Measurements from ENCODE around the gene REM2. TPM values are rescaled to one million over a fixed set of nuclear protein-coding genes. Genes with fewer than 3 reads are reported as not detected.

The REM2 gene
- total RNA-seq, 1 experiment from 2014 or later = 1.2 TPM

DNA sequence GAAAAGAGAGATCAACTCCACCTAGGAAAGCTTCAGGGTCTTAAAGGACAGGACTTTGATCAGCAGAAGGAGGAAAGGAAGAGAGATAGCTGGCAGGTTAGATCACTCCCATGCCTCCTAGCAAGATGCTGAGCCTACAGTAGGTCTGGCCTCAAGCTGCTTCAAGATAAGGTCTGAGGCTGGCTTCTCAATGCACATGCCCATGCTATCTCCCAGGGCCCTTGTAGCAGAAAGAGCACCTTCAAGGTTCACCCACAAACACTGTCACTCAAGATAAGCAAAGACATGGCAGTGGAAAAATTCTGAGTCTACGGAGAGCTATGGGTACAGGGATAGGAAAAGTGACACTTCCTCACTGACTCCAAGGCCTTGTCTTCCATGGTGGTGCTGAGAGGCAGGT is 14.3 kb downstream of the REM2 start:
- H3K27me3 Mint-ChIP-seq (ENCODE audit: low read depth) = peaks cover 45% of the 10 kb centered on the region
- TF ChIP-seq, protein P1, sequence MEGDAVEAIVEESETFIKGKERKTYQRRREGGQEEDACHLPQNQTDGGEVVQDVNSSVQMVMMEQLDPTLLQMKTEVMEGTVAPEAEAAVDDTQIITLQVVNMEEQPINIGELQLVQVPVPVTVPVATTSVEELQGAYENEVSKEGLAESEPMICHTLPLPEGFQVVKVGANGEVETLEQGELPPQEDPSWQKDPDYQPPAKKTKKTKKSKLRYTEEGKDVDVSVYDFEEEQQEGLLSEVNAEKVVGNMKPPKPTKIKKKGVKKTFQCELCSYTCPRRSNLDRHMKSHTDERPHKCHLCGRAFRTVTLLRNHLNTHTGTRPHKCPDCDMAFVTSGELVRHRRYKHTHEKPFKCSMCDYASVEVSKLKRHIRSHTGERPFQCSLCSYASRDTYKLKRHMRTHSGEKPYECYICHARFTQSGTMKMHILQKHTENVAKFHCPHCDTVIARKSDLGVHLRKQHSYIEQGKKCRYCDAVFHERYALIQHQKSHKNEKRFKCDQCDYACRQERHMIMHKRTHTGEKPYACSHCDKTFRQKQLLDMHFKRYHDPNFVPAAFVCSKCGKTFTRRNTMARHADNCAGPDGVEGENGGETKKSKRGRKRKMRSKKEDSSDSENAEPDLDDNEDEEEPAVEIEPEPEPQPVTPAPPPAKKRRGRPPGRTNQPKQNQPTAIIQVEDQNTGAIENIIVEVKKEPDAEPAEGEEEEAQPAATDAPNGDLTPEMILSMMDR (conservative IDR thresholded peaks at IDR 0.05) = no peak
- Histone ChIP-seq H3K4ac (ENCODE audit: low read depth, low read length) (no peak overlapping the region), H3K14ac (ENCODE audit: insufficient read depth, low read length) (no peak overlapping the region), H4K91ac (ENCODE audit: insufficient read length, low read depth, low read length) (no peak overlapping the region), H3K27ac (ENCODE audit: insufficient read length, low read depth, low read length) (no peak overlapping the region), H3K4me1 (ENCODE audit: insufficient read depth, low read length) (no peaks in the 10 kb centered on the region), H4K8ac (replicated peaks; ENCODE audit: insufficient read length, low read depth, low read length) (no peak overlapping the region), H3K9ac (ENCODE audit: extremely low read depth, insufficient read length, low read length) (no peak overlapping the region), H3K23ac (ENCODE audit: insufficient read length, low read depth, low read length) (no peak overlapping the region), H3K23me2 (ENCODE audit: insufficient read length, low read depth, low read length, poor library complexity, severe bottlenecking) (no peaks in the 10 kb centered on the region), H2BK12ac (ENCODE audit: insufficient read length, low read depth, low read length) (no peak overlapping the region), H3K79me2 (ENCODE audit: insufficient read depth, low read length) (no peaks in the 10 kb centered on the region), H4K20me1 (ENCODE audit: control insufficient read depth, insufficient read depth, insufficient read length) (no peaks in the 10 kb centered on the region), H3T11ph (ENCODE audit: low read length) (no peak overlapping the region), H3K9me3 (ENCODE audit: control insufficient read depth, low read depth, low read length) (no peaks in the 10 kb centered on the region), H2BK5ac (ENCODE audit: insufficient read length, low read length) (no peak overlapping the region), H2BK20ac (ENCODE audit: low read depth, low read length, poor library complexity, severe bottlenecking) (no peak overlapping the region), H2AK5ac (ENCODE audit: insufficient read length, low read length) (no peak overlapping the region), H3K56ac (ENCODE audit: insufficient read length, low read depth, low read length) (no peak overlapping the region), H3K18ac (ENCODE audit: insufficient read length, low read depth, low read length) (no peak overlapping the region), H2BK15ac (ENCODE audit: low read depth, low read length) (no peak overlapping the region), H3K79me1 (ENCODE audit: insufficient read depth, low read depth, low read length, poor library complexity, severe bottlenecking) (no peaks in the 10 kb centered on the region), H2BK120ac (ENCODE audit: low read depth, low read length, poor library complexity, severe bottlenecking) (no peak overlapping the region), H2AFZ (ENCODE audit: low read length) (no peak overlapping the region), H3K27me3 (ENCODE audit: insufficient read depth, low read length) (peaks cover 9% of the 10 kb centered on the region; the same call in 1 of the 2 replicates), H4K5ac (ENCODE audit: insufficient read length, low read depth, low read length) (no peak overlapping the region), H3K4me2 (ENCODE audit: insufficient read depth, insufficient read length, low read length) (no peak overlapping the region)
- no peak overlapping the region for H3K27ac Mint-ChIP-seq
- no peak overlapping the region for H3K4me3 Mint-ChIP-seq
- H3K4me1 Mint-ChIP-seq = peaks cover 18 to 25% of the 10 kb centered on the region in 2 experiments
- H3K9me3 Mint-ChIP-seq = no peaks in the 10 kb centered on the region
- no CpG with 5 or more reads among the region's 1 CpG for WGBS (ENCODE audit: extremely low coverage, insufficient read length, low lambda C conversion rate)
- no peak for DNase-seq
- H3K36me3 Mint-ChIP-seq (ENCODE audit: insufficient read depth in 1 of 3, low read depth in 3 of 3) = peaks cover 13 to 22% (median 17%) of the 10 kb centered on the region in 3 experiments; a peak in 6 of 7 replicates
